K562 (cell line): Measurements from ENCODE around the gene C19orf12. TPM values are rescaled to one million over a fixed set of nuclear protein-coding genes. Genes with fewer than 3 reads are reported as not detected.

Experiments used
- CC2D1A ChIP-seq: fragments of 450-650 bp; IDR thresholded peaks from 2 replicates; pipeline ENCODE4 v1.6.1; 2017; ENCODE audit warnings: mild to moderate bottlenecking
- GATA2 ChIP-seq: sonication (generic); formaldehyde crosslinking; IDR thresholded peaks from 2 replicates; pipeline ENCODE4 v1.4.0; 2020; ENCODE audit warnings: mild to moderate bottlenecking, missing genetic modification reagents
- NR3C1 ChIP-seq: sonication (generic); formaldehyde crosslinking; IDR thresholded peaks from 2 replicates; pipeline ENCODE4 v1.8.1; 2022; ENCODE audit warnings: missing genetic modification reagents
- PCBP1 ChIP-seq: fragments of 200-400 bp; formaldehyde crosslinking; IDR thresholded peaks from 2 replicates; pipeline ENCODE4 v1.6.1; 2018; ENCODE audit warnings: mild to moderate bottlenecking, low read depth, low read length; ENCODE audit not compliant: poor library complexity, severe bottlenecking
- polyA plus RNA-seq, 8 experiments: library from polyadenylated mRNA; depleted of rRNA in 4 of 8; stranded (reverse) in 5 of 8; unstranded in 3 of 8; fragments of >200 nt; fragmentation: Nextera tagmentation in 2 of 8; fragmentation: Illumina TruSeq in 1 of 8; extraction: Ambion mirVana in 2 of 8; extraction: Trizol in 1 of 8; gene quantifications; 2 replicates each; pipeline versions ENCODE4 v1.2.1 to v1.2.3, GENCODE V29; 2011 to 2014; ENCODE audit warnings: inconsistent platforms in 1 of 8, missing spikeins in 1 of 8
- total RNA-seq, 7 experiments: library from RNA; depleted of rRNA in 6 of 7; stranded (reverse); fragments of >200 nt in 6 of 7; fragmentation: Illumina TruSeq in 2 of 7; extraction: Trizol in 2 of 7; gene quantifications; 2 replicates each; pipeline versions ENCODE4 v1.2.1 to v1.2.3, GENCODE V29; 2011 to 2021; ENCODE audit warnings: low replicate concordance in 1 of 7
- TF ChIP-seq, protein P1 (sequence below): fragments of 450-650 bp; IDR thresholded peaks from 2 replicates; pipeline ENCODE4 v1.6.1; 2016; ENCODE audit warnings: low read depth
- TF ChIP-seq, protein P2 (sequence below): fragments of 200-600 bp; sonication (generic); IDR thresholded peaks from one replicate; pipeline ENCODE4 v1.6.1; 2012; ENCODE audit warnings: mild to moderate bottlenecking, low read depth, low read length, inconsistent platforms

The C19orf12 gene
- total and polyA plus RNA-seq, 9 of the 15 experiments (the other 6 are each of a cell fraction or from before 2014, with no cell fraction given): 1.9 to 14.5 (median 10.2) TPM

DNA sequence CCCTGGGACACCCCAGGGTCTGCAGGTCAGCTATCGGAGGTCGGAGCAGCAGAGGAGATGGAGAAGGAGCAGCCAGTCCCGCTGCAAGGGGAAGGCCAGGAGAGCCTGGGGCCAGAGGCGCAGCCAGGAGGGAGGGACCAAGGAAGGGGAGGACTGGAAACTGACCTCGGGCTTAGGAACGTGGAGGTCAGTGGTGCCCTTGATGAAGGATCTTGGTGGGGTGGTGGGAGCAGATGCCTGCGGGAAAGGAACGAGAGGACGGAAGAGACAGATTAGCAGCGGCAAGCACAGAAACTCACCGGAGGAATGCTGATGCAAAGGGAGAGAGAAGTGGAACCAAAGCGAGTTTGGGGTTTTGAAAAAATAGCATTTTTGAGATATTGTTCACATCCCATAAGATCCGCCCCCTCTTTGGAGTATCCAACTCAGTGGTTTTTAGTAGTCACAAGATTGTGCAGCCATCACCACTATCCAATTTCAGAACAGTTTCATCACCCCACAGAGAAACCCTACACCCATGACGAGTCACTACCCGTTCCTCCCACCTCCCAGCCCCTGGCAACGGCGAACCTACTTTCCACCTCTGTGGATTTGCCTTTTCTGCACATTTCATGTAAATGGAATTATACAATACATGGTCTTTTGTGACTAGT lies 27.7 kb downstream of the C19orf12 start (continued):
- TF ChIP-seq, protein P1, sequence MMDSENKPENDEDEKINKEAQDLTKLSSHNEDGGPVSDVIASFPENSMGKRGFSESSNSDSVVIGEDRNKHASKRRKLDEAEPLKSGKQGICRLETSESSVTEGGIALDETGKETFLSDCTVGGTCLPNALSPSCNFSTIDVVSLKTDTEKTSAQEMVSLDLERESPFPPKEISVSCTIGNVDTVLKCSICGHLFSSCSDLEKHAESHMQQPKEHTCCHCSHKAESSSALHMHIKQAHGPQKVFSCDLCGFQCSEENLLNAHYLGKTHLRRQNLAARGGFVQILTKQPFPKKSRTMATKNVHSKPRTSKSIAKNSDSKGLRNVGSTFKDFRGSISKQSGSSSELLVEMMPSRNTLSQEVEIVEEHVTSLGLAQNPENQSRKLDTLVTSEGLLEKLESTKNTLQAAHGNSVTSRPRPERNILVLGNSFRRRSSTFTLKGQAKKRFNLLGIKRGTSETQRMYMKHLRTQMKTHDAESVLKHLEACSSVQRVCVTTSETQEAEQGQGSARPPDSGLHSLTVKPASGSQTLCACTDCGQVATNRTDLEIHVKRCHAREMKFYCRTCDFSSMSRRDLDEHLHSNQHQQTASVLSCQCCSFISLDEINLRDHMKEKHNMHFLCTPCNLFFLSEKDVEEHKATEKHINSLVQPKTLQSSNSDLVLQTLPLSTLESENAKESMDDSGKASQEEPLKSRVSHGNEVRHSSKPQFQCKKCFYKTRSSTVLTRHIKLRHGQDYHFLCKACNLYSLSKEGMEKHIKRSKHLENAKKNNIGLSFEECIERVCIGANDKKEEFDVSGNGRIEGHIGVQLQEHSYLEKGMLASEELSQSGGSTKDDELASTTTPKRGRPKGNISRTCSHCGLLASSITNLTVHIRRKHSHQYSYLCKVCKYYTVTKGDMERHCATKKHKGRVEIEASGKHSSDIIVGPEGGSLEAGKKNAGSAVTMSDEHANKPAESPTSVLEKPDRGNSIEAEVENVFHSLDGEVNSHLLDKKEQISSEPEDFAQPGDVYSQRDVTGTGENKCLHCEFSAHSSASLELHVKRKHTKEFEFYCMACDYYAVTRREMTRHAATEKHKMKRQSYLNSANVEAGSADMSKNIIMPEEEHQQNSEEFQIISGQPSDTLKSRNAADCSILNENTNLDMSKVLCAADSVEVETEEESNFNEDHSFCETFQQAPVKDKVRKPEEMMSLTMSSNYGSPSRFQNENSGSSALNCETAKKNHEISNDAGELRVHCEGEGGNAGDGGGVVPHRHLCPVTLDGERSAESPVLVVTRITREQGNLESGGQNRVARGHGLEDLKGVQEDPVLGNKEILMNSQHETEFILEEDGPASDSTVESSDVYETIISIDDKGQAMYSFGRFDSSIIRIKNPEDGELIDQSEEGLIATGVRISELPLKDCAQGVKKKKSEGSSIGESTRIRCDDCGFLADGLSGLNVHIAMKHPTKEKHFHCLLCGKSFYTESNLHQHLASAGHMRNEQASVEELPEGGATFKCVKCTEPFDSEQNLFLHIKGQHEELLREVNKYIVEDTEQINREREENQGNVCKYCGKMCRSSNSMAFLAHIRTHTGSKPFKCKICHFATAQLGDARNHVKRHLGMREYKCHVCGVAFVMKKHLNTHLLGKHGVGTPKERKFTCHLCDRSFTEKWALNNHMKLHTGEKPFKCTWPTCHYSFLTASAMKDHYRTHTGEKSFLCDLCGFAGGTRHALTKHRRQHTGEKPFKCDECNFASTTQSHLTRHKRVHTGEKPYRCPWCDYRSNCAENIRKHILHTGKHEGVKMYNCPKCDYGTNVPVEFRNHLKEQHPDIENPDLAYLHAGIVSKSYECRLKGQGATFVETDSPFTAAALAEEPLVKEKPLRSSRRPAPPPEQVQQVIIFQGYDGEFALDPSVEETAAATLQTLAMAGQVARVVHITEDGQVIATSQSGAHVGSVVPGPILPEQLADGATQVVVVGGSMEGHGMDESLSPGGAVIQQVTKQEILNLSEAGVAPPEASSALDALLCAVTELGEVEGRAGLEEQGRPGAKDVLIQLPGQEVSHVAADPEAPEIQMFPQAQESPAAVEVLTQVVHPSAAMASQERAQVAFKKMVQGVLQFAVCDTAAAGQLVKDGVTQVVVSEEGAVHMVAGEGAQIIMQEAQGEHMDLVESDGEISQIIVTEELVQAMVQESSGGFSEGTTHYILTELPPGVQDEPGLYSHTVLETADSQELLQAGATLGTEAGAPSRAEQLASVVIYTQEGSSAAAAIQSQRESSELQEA: no peak
- TF ChIP-seq GATA2 (no peak), NR3C1 (CRISPR knock-in tag) (no peak), PCBP1 (no peak), CC2D1A (no peak)
- TF ChIP-seq, protein P2, sequence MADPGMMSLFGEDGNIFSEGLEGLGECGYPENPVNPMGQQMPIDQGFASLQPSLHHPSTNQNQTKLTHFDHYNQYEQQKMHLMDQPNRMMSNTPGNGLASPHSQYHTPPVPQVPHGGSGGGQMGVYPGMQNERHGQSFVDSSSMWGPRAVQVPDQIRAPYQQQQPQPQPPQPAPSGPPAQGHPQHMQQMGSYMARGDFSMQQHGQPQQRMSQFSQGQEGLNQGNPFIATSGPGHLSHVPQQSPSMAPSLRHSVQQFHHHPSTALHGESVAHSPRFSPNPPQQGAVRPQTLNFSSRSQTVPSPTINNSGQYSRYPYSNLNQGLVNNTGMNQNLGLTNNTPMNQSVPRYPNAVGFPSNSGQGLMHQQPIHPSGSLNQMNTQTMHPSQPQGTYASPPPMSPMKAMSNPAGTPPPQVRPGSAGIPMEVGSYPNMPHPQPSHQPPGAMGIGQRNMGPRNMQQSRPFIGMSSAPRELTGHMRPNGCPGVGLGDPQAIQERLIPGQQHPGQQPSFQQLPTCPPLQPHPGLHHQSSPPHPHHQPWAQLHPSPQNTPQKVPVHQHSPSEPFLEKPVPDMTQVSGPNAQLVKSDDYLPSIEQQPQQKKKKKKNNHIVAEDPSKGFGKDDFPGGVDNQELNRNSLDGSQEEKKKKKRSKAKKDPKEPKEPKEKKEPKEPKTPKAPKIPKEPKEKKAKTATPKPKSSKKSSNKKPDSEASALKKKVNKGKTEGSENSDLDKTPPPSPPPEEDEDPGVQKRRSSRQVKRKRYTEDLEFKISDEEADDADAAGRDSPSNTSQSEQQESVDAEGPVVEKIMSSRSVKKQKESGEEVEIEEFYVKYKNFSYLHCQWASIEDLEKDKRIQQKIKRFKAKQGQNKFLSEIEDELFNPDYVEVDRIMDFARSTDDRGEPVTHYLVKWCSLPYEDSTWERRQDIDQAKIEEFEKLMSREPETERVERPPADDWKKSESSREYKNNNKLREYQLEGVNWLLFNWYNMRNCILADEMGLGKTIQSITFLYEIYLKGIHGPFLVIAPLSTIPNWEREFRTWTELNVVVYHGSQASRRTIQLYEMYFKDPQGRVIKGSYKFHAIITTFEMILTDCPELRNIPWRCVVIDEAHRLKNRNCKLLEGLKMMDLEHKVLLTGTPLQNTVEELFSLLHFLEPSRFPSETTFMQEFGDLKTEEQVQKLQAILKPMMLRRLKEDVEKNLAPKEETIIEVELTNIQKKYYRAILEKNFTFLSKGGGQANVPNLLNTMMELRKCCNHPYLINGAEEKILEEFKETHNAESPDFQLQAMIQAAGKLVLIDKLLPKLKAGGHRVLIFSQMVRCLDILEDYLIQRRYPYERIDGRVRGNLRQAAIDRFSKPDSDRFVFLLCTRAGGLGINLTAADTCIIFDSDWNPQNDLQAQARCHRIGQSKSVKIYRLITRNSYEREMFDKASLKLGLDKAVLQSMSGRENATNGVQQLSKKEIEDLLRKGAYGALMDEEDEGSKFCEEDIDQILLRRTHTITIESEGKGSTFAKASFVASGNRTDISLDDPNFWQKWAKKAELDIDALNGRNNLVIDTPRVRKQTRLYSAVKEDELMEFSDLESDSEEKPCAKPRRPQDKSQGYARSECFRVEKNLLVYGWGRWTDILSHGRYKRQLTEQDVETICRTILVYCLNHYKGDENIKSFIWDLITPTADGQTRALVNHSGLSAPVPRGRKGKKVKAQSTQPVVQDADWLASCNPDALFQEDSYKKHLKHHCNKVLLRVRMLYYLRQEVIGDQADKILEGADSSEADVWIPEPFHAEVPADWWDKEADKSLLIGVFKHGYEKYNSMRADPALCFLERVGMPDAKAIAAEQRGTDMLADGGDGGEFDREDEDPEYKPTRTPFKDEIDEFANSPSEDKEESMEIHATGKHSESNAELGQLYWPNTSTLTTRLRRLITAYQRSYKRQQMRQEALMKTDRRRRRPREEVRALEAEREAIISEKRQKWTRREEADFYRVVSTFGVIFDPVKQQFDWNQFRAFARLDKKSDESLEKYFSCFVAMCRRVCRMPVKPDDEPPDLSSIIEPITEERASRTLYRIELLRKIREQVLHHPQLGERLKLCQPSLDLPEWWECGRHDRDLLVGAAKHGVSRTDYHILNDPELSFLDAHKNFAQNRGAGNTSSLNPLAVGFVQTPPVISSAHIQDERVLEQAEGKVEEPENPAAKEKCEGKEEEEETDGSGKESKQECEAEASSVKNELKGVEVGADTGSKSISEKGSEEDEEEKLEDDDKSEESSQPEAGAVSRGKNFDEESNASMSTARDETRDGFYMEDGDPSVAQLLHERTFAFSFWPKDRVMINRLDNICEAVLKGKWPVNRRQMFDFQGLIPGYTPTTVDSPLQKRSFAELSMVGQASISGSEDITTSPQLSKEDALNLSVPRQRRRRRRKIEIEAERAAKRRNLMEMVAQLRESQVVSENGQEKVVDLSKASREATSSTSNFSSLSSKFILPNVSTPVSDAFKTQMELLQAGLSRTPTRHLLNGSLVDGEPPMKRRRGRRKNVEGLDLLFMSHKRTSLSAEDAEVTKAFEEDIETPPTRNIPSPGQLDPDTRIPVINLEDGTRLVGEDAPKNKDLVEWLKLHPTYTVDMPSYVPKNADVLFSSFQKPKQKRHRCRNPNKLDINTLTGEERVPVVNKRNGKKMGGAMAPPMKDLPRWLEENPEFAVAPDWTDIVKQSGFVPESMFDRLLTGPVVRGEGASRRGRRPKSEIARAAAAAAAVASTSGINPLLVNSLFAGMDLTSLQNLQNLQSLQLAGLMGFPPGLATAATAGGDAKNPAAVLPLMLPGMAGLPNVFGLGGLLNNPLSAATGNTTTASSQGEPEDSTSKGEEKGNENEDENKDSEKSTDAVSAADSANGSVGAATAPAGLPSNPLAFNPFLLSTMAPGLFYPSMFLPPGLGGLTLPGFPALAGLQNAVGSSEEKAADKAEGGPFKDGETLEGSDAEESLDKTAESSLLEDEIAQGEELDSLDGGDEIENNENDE: no peak
